Suppressor macrophage treated with lipopolysaccharide for 4 hours (primary cell): Measurements from ENCODE around the gene TLE2.
"Not testable (repeated sequence)": the region's sequence is repeated elsewhere in the genome, so short reads cannot be mapped to it uniquely, and the experiment has no call there.

Experiments used
- DNase-seq: peaks from one replicate; pipeline ENCODE4 v3.0.0-alpha.2; 2020

Gene TLE2

GRCh38 chr19:3012059-3012458 is 17.0 kb downstream of the TLE2 start:
- not testable (repeated sequence) for DNase-seq

GRCh38 chr19:3010871-3011270 is 18.2 kb downstream of the TLE2 start:
- no peak for DNase-seq

GRCh38 chr19:3008994-3009393 is 20.1 kb downstream of the TLE2 start:
- no peak for DNase-seq

GRCh38 chr19:3007975-3008374 is 21.1 kb downstream of the TLE2 start:
- no peak for DNase-seq

GRCh38 chr19:3006075-3006767 is 22.9 kb downstream of the TLE2 start:
- no peak for DNase-seq

- DNase-seq: no peak
Observed at GRCh38 chr19:3005345-3005744, 23.7 kb downstream of the TLE2 start.

GRCh38 chr19:3004522-3004921 is 24.6 kb downstream of the TLE2 start:
- no peak for DNase-seq

GRCh38 chr19:3003046-3003445 is 26.0 kb downstream of the TLE2 start:
- DNase-seq: no peak

GRCh38 chr19:3001235-3001800 is 27.8 kb downstream of the TLE2 start:
- no peak for DNase-seq

GRCh38 chr19:2998642-2999041 is 30.4 kb downstream of the TLE2 start:
- DNase-seq: no peak

- no peak for DNase-seq
Observed at GRCh38 chr19:2997720-2998119, 31.4 kb downstream of the TLE2 start.

- no peak for DNase-seq
Observed at GRCh38 chr19:2994588-2995131, 34.4 kb downstream of the TLE2 start.

GRCh38 chr19:2993579-2993978 is 35.5 kb downstream of the TLE2 start:
- DNase-seq: no peak

- no peak for DNase-seq
Observed at GRCh38 chr19:2992958-2993357, 36.1 kb downstream of the TLE2 start.

- not testable (repeated sequence) for DNase-seq
Observed at GRCh38 chr19:2992333-2992732, 36.7 kb downstream of the TLE2 start.

GRCh38 chr19:2989236-2989946 is 39.7 kb downstream of the TLE2 start:
- DNase-seq: no peak

- no peak for DNase-seq
Observed at GRCh38 chr19:2988568-2988967, 40.5 kb downstream of the TLE2 start.

- no peak for DNase-seq
Observed at GRCh38 chr19:2987797-2988196, 41.3 kb downstream of the TLE2 start.

GRCh38 chr19:2986951-2987524 is 42.0 kb downstream of the TLE2 start:
- DNase-seq: no peak

GRCh38 chr19:2984215-2984528 is 44.9 kb downstream of the TLE2 start:
- DNase-seq: no peak

GRCh38 chr19:2983351-2984214 is 45.5 kb downstream of the TLE2 start:
- peak; percentile 12 for DNase-seq

GRCh38 chr19:2982983-2983350 is 46.1 kb downstream of the TLE2 start:
- no peak for DNase-seq

GRCh38 chr19:2982561-2982960 is 46.5 kb downstream of the TLE2 start:
- DNase-seq: no peak
